GM18526 (cell line): ENCODE measurements around the gene NAPSA.
A peak's percentile ranks its signal among the peaks of the same experiment; 100 is the strongest.

Source experiments
- POLR2A ChIP-seq: IDR thresholded peaks from 3 replicates; pipeline ENCODE4 v1.6.1; 2011; ENCODE audit not compliant: insufficient read length; ENCODE audit errors: extremely low read depth

NAPSA gene

GRCh38 chr19:50377051-50377461, 11.6 kb upstream of the NAPSA start:
- TF ChIP-seq POLR2A = no peak

DNA sequence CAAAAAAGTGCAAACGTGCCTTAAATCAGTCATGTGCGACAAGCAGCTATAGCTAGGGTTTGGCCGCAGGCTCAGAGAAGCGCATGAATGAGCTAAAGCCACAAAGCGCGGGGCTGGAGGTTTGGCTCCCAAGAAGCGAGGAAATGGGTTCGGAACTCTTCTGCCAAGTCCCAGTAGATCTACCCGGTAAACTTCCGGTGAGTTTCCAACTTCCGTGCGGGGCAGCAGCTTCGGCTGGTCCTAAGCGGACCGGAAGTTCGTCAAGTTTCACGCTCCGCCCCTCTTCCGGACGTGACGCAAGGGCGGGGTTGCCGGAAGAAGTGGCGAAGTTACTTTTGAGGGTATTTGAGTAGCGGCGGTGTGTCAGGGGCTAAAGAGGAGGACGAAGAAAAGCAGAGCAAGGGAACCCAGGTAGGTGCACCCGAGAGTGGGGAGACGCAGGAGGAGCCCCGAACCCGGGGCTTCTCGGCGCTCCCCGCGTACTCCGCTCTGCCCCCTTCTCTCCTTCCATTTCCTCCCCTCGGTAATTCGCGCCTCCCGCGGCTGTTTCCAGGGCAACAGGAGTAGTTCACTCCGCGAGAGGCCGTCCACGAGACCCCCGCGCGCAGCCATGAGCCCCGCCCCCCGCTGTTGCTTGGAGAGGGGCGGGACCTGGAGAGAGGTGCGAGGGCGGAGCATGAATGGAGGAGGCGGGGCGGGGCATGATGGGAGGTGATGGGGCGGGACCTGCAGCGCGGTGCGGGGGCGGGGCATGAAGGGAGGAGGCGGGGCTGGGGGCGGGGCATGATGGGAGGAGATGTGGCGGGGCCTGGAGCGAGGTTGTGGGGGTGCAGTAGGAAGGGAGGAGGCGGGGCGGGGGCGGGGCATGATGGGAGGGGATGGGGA, 11.0 kb upstream of the NAPSA start, which contains the start of gene NR1H2:
TSS of gene NR1H2 (plus strand) at position 292 of the 885 bp plus-strand sequence. CDS start 1,149 bp downstream, outside the sequence.
- peak; percentile 58 for TF ChIP-seq POLR2A

DNA sequence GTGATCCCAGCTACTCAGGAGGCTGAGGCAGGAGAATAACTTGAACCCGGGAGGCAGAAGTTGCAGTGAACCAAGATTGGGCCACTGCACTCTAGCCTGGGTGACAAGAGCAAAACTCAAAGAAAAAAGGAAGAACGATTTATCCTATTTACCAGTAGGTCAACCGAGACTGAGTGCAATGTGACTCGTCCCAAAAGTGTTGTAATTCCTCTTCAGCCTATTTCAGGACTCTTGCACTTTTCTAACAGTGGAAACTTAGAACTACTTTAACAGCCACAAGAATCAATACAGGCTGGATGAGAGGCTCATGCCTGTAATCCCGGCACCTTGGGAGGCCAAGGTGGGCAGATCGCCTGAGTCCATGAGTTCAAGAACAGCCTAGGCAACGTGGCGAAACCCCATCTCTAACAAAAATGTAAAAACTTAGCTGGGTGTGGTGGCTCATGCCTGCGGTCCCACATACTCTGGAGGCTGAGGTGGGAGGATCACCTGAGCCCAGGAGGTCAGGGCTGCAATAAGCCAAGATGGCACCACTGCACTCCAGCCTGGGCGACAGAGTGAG, 6.6 kb upstream of the NAPSA start:
- no peak for TF ChIP-seq POLR2A

DNA sequence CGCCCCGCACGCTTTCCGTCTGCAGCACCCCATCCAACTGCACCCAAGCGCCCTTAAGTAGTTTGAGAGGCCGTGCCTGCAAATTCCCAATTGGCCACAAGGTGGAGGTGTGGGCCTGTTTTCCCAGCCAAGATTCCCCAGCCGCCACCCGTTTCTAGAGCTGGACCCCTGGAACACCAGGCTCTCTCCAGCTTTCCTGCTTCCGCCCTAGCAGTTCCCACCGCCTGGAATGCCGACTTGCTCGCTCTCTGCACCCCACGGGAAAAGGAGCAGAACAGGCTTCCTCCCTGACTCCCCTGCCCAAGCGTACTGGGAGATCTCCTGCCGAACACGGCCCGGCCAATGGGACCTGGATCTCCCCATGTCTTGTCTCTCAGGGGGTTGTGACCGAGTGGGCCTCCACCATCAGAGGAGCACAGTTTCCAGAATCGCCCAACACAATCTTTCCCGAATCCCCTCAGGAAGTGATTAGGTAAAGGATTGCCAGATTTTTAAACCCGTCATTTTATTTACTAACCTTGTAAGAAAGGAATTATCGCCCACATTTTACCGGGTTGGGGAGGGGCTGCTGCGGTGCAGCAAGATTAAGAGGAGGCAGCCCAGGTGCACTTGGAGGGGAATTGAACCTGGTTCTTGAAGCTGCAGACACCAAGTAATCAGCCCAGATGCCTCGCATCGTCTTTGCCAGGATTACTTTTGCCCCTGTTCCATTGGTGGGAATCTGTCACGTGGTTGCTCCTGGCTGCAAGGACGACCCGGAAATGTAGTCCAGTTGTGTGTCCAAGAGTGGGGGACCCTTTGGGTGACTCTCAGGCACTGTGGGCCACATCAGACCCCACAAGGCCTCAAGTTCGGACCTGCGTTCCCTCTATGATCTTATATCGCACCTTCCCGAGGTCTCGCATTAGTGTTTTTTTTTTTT, 3.5 kb upstream of the NAPSA start:
- TF ChIP-seq POLR2A = peak; percentile 59

DNA sequence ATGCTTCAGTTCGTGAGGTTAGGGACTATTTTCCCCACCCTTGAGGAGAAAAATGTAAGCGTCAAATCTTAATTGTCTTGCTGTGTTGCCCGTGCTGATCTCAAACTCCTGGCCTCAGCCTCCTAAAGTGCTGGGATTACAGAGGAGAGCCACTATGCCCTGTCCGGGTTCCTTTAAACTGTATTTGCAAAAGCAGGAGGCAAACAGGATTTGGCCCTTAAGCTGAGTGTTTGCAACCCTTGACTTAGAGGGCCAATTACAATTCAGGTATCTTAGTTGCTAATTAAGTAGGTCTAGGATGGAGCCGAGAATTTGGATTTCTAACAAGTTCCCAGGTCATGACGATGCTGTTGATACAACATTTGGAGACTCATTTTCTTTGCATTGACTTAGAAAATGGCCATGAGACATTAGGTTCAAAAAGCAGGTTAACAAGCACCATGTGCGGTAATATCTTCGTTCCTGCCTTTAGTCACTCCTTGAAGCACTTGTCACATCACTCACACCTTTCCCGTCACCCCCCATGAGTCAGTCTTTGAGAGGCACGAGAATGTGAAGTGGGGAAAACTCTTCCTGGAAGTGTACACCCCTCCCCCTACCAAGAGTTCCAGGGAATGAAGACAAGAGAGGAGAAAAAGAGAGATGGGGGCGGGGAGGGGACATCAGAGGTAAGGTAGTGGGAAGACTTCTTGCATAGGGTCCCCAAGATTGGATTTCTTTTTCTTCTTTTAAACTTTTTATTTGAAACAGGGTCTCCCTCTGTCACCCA, 2.6 kb downstream of the NAPSA start:
- TF ChIP-seq POLR2A = no peak

GRCh38 chr19:50362030-50362412, 3.4 kb downstream of the NAPSA start:
- TF ChIP-seq POLR2A = no peak

GRCh38 chr19:50361290-50362029, 4.0 kb downstream of the NAPSA start:
- no peak for TF ChIP-seq POLR2A

GRCh38 chr19:50359328-50359818, 6.1 kb downstream of the NAPSA start:
- no peak for TF ChIP-seq POLR2A

GRCh38 chr19:50358483-50359327, 6.7 kb downstream of the NAPSA start:
- peak; percentile 50 for TF ChIP-seq POLR2A

- TF ChIP-seq POLR2A = peak; percentile 63
Observed at GRCh38 chr19:50357178-50358100, 8.0 kb downstream of the NAPSA start.

DNA sequence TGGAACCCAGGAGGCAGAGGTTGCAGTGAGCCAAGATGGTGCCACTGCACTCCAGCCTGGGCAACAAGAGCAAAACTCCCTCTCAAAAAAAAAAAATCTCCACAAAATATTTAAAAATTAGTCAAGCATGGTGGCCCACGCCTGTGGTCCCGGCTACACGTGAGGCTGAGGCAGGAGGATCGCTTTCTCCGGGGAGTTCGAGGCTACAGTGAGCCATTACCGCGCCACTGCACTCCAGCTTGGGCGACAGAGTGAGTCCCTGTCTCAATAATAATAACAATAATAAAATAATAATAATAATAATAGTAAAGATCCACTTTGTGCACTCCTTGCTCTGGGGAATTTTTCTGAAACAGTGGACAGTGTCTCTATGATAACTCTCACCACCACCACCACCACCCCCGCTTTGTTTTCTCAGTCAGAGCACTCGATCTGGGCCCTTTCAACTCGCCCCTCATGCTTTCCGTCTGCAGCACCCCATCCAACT, 8.7 kb downstream of the NAPSA start:
- no peak for TF ChIP-seq POLR2A

- TF ChIP-seq POLR2A = no peak
Observed at GRCh38 chr19:50352242-50352641, 13.2 kb downstream of the NAPSA start.
